Subcutaneous adipose tissue (tissue), 4 donors: Measurements from ENCODE around the gene ZCCHC8. TPM values are rescaled to one million over a fixed set of nuclear protein-coding genes. Genes with fewer than 3 reads are reported as not detected.

Experiments
- CTCF ChIP-seq: fragments of 450-650 bp; IDR thresholded peaks from one replicate; pipeline ENCODE4 v1.5.1; 2016; ENCODE audit warnings: low read depth, mild to moderate bottlenecking, control low read depth, antibody characterized with exemption, moderate library complexity
- total RNA-seq, 4 donors: library from RNA; depleted of rRNA; stranded (reverse); fragments of >200 nt; gene quantifications; one replicate each; pipeline ENCODE4 v1.1.0, GENCODE V29; 2016

The ZCCHC8 gene
- total RNA-seq, 4 donors from 2014 or later, result 24.4 to 33.4 (median 28.9) TPM

GRCh38 chr12:122495258-122495657, 5.5 kb downstream of the ZCCHC8 start:
- TF ChIP-seq CTCF, result no peak

GRCh38 chr12:122491991-122492390, 8.7 kb downstream of the ZCCHC8 start:
- no peak for TF ChIP-seq CTCF

- no peak for TF ChIP-seq CTCF
Measured at GRCh38 chr12:122489038-122489437, 11.7 kb downstream of the ZCCHC8 start.

GRCh38 chr12:122486805-122487426, 13.8 kb downstream of the ZCCHC8 start:
- no peak for TF ChIP-seq CTCF

- no peak for TF ChIP-seq CTCF
Measured at GRCh38 chr12:122483969-122484368, 16.8 kb downstream of the ZCCHC8 start.

- no peak for TF ChIP-seq CTCF
Measured at GRCh38 chr12:122481861-122482260, 18.9 kb downstream of the ZCCHC8 start.

- TF ChIP-seq CTCF, result no peak
Measured at GRCh38 chr12:122480753-122481152, 20.0 kb downstream of the ZCCHC8 start.
